Measurements from ENCODE around the gene XYLT2.
"Not testable (repeated sequence)": the region's sequence is repeated elsewhere in the genome, so short reads cannot be mapped to it uniquely, and the experiment has no call there.

XYLT2 gene

GRCh38 chr17:50330151-50330775 lies 15.7 kb upstream of the XYLT2 start:
- H3K9me3 Mint-ChIP-seq: no peaks in the 10 kb centered on the region
- peaks cover 5% of the 10 kb centered on the region for H3K27me3 Mint-ChIP-seq (ENCODE audit: low read depth)
- no peak overlapping the region for H3K27ac Mint-ChIP-seq
- H3K4me1 Mint-ChIP-seq (ENCODE audit: low read depth): peaks cover 16% of the 10 kb centered on the region
- H3K36me3 Mint-ChIP-seq (ENCODE audit: low read depth): no peaks in the 10 kb centered on the region
- no peak overlapping the region for H3K4me3 Mint-ChIP-seq

- peaks cover 16% of the 10 kb centered on the region for H3K4me1 Mint-ChIP-seq (ENCODE audit: low read depth)
- H3K36me3 Mint-ChIP-seq (ENCODE audit: low read depth): no peaks in the 10 kb centered on the region
- H3K27ac Mint-ChIP-seq: no peak overlapping the region
- no peaks in the 10 kb centered on the region for H3K9me3 Mint-ChIP-seq
- no peak overlapping the region for H3K4me3 Mint-ChIP-seq
- peaks cover 5% of the 10 kb centered on the region for H3K27me3 Mint-ChIP-seq (ENCODE audit: low read depth)
Measured at GRCh38 chr17:50331085-50331791, 14.7 kb upstream of the XYLT2 start.

- no peak overlapping the region for H3K27ac Mint-ChIP-seq
- peaks cover 5% of the 10 kb centered on the region for H3K27me3 Mint-ChIP-seq (ENCODE audit: low read depth)
- H3K4me1 Mint-ChIP-seq (ENCODE audit: low read depth): peaks cover 12% of the 10 kb centered on the region
- no peak overlapping the region for H3K4me3 Mint-ChIP-seq
- H3K36me3 Mint-ChIP-seq (ENCODE audit: low read depth): no peaks in the 10 kb centered on the region
- H3K9me3 Mint-ChIP-seq: no peaks in the 10 kb centered on the region
Measured at GRCh38 chr17:50332196-50332595, 13.7 kb upstream of the XYLT2 start.

- H3K4me3 Mint-ChIP-seq: peak overlapping the region; percentile 26
- H3K4me1 Mint-ChIP-seq (ENCODE audit: low read depth): peaks cover 12% of the 10 kb centered on the region
- H3K27ac Mint-ChIP-seq; H3K9me3 Mint-ChIP-seq; H3K36me3 Mint-ChIP-seq (ENCODE audit: low read depth); H3K27me3 Mint-ChIP-seq (ENCODE audit: low read depth): not testable (repeated sequence)
Measured at GRCh38 chr17:50333291-50334057, 12.5 kb upstream of the XYLT2 start.

GRCh38 chr17:50337956-50338355 lies 8.0 kb upstream of the XYLT2 start:
- H3K27ac Mint-ChIP-seq: no peak overlapping the region
- H3K9me3 Mint-ChIP-seq: peaks cover 12% of the 10 kb centered on the region
- no peak overlapping the region for H3K4me3 Mint-ChIP-seq
- peaks cover 6% of the 10 kb centered on the region for H3K4me1 Mint-ChIP-seq (ENCODE audit: low read depth)
- H3K36me3 Mint-ChIP-seq (ENCODE audit: low read depth): peaks cover 2% of the 10 kb centered on the region
- H3K27me3 Mint-ChIP-seq (ENCODE audit: low read depth): peaks cover 5% of the 10 kb centered on the region

GRCh38 chr17:50338645-50339044 lies 7.3 kb upstream of the XYLT2 start:
- Mint-ChIP-seq H3K9me3 (peaks cover 12% of the 10 kb centered on the region), H3K27ac (no peak overlapping the region), H3K4me1 (ENCODE audit: low read depth) (peaks cover 3% of the 10 kb centered on the region), H3K27me3 (ENCODE audit: low read depth) (peaks cover 3% of the 10 kb centered on the region), H3K36me3 (ENCODE audit: low read depth) (peaks cover 2% of the 10 kb centered on the region), H3K4me3 (no peak overlapping the region)

GRCh38 chr17:50339381-50339780 lies 6.5 kb upstream of the XYLT2 start:
- Mint-ChIP-seq H3K27me3 (ENCODE audit: low read depth) (no peaks in the 10 kb centered on the region), H3K4me3 (no peak overlapping the region), H3K36me3 (ENCODE audit: low read depth) (peaks cover 2% of the 10 kb centered on the region), H3K9me3 (peaks cover 12% of the 10 kb centered on the region), H3K4me1 (ENCODE audit: low read depth) (no peaks in the 10 kb centered on the region), H3K27ac (no peak overlapping the region)

GRCh38 chr17:50344731-50345365 lies 1.1 kb upstream of the XYLT2 start:
- Mint-ChIP-seq H3K27ac (peak overlapping the region; percentile 57), H3K4me1 (ENCODE audit: low read depth) (peaks cover 27% of the 10 kb centered on the region), H3K36me3 (ENCODE audit: low read depth) (no peaks in the 10 kb centered on the region), H3K27me3 (ENCODE audit: low read depth) (no peaks in the 10 kb centered on the region), H3K9me3 (no peaks in the 10 kb centered on the region), H3K4me3 (peak overlapping the region; percentile 61)

GRCh38 chr17:50346313-50347116 lies 589 bp downstream of the XYLT2 start:
- no peaks in the 10 kb centered on the region for H3K9me3 Mint-ChIP-seq
- H3K4me1 Mint-ChIP-seq (ENCODE audit: low read depth): peaks cover 29% of the 10 kb centered on the region
- H3K27me3 Mint-ChIP-seq (ENCODE audit: low read depth): no peaks in the 10 kb centered on the region
- H3K27ac Mint-ChIP-seq: peak overlapping the region; percentile 77
- H3K4me3 Mint-ChIP-seq: peak overlapping the region; percentile 88
- H3K36me3 Mint-ChIP-seq (ENCODE audit: low read depth): peaks cover 2% of the 10 kb centered on the region

GRCh38 chr17:50347117-50347893 lies 1.4 kb downstream of the XYLT2 start:
- Mint-ChIP-seq H3K9me3 (no peaks in the 10 kb centered on the region), H3K27me3 (ENCODE audit: low read depth) (no peaks in the 10 kb centered on the region), H3K4me3 (peak overlapping the region; percentile 88), H3K36me3 (ENCODE audit: low read depth) (peaks cover 2% of the 10 kb centered on the region), H3K4me1 (ENCODE audit: low read depth) (peaks cover 29% of the 10 kb centered on the region), H3K27ac (peak overlapping the region; percentile 26)

GRCh38 chr17:50347894-50348291 lies 2.0 kb downstream of the XYLT2 start:
- H3K36me3 Mint-ChIP-seq (ENCODE audit: low read depth): peaks cover 2% of the 10 kb centered on the region
- peaks cover 29% of the 10 kb centered on the region for H3K4me1 Mint-ChIP-seq (ENCODE audit: low read depth)
- no peaks in the 10 kb centered on the region for H3K9me3 Mint-ChIP-seq
- peak overlapping the region; percentile 88 for H3K4me3 Mint-ChIP-seq
- H3K27me3 Mint-ChIP-seq (ENCODE audit: low read depth): no peaks in the 10 kb centered on the region
- H3K27ac Mint-ChIP-seq: peak overlapping the region; percentile 53

GRCh38 chr17:50348522-50349242 lies 2.8 kb downstream of the XYLT2 start:
- H3K9me3 Mint-ChIP-seq: no peaks in the 10 kb centered on the region
- H3K27me3 Mint-ChIP-seq (ENCODE audit: low read depth): no peaks in the 10 kb centered on the region
- H3K36me3 Mint-ChIP-seq (ENCODE audit: low read depth): peaks cover 5% of the 10 kb centered on the region
- peak overlapping the region; percentile 25 for H3K4me3 Mint-ChIP-seq
- H3K4me1 Mint-ChIP-seq (ENCODE audit: low read depth): peaks cover 29% of the 10 kb centered on the region
- H3K27ac Mint-ChIP-seq: peak overlapping the region; percentile 32

GRCh38 chr17:50349243-50349600 lies 3.3 kb downstream of the XYLT2 start:
- Mint-ChIP-seq H3K27ac (no peak overlapping the region), H3K4me1 (ENCODE audit: low read depth) (peaks cover 29% of the 10 kb centered on the region), H3K4me3 (peak overlapping the region; percentile 25)

More at GRCh38 chr17:50349243-50349600, 3.3 kb downstream of the XYLT2 start:
- Mint-ChIP-seq H3K9me3 (no peaks in the 10 kb centered on the region), H3K27me3 (ENCODE audit: low read depth) (no peaks in the 10 kb centered on the region), H3K36me3 (ENCODE audit: low read depth) (peaks cover 5% of the 10 kb centered on the region)
